HG02763 (cell line): ENCODE data around the gene LAGE3.
A peak's percentile ranks its signal among the peaks of the same experiment; 100 is the strongest.

Experiments used
- ATAC-seq: cut with Tn5 transposase; IDR thresholded peaks from one replicate; pipeline ENCODE4 v1.9.1; 2021; ENCODE audit warnings: mild to moderate bottlenecking, moderate library complexity; ENCODE audit not compliant: unreplicated experiment

LAGE3 gene

GRCh38 chrX:154458954-154459778, 19.9 kb downstream of the LAGE3 start:
- no peak for ATAC-seq

GRCh38 chrX:154458116-154458953, 20.7 kb downstream of the LAGE3 start, which contains the start of gene PLXNA3:
PLXNA3 (plus strand) TSS chrX:154458281; CDS start chrX:154460184, 1,903 bp downstream.
- ATAC-seq: peak; percentile 52

GRCh38 chrX:154457491-154458115, 21.5 kb downstream of the LAGE3 start:
- peak; percentile 43 for ATAC-seq

GRCh38 chrX:154452823-154453222, 26.3 kb downstream of the LAGE3 start:
- no peak for ATAC-seq

GRCh38 chrX:154450312-154450711, 28.8 kb downstream of the LAGE3 start:
- ATAC-seq: no peak

- no peak for ATAC-seq
Measured at GRCh38 chrX:154449618-154450017, 29.5 kb downstream of the LAGE3 start.

GRCh38 chrX:154448484-154448883, 30.6 kb downstream of the LAGE3 start:
- ATAC-seq: no peak

- ATAC-seq: no peak
Measured at GRCh38 chrX:154446430-154446829, 32.7 kb downstream of the LAGE3 start.

- ATAC-seq: no peak
Measured at GRCh38 chrX:154445776-154446175, 33.3 kb downstream of the LAGE3 start.

GRCh38 chrX:154444755-154445246, 34.3 kb downstream of the LAGE3 start:
- no peak for ATAC-seq

- ATAC-seq: peak; percentile 68
Measured at GRCh38 chrX:154443992-154444754, 34.9 kb downstream of the LAGE3 start, which contains the start of gene FAM50A. FAM50A (plus strand) TSS chrX:154444141; CDS start chrX:154444236, 95 bp downstream.

GRCh38 chrX:154443479-154443910, 35.6 kb downstream of the LAGE3 start:
- ATAC-seq: no peak

GRCh38 chrX:154441984-154442707, 36.9 kb downstream of the LAGE3 start:
- no peak for ATAC-seq

GRCh38 chrX:154441564-154441963, 37.5 kb downstream of the LAGE3 start:
- ATAC-seq: no peak

- ATAC-seq: no peak
Measured at GRCh38 chrX:154440623-154441357, 38.3 kb downstream of the LAGE3 start.

GRCh38 chrX:154439841-154440240, 39.2 kb downstream of the LAGE3 start:
- ATAC-seq: no peak

GRCh38 chrX:154437971-154438893, 40.8 kb downstream of the LAGE3 start:
- no peak for ATAC-seq
